Tibial nerve (tissue), 4 donors: ENCODE measurements around the gene DENND1A.

ENCODE experiments used
- CTCF ChIP-seq, 5 experiments: fragments of 200-600 bp in 3 of 5; fragments of 450-650 bp in 2 of 5; sonication (generic) in 3 of 5; IDR thresholded peaks; one replicate each; pipeline ENCODE4 v1.5.1; 2016 to 2019; ENCODE audit warnings: antibody characterized with exemption in 5 of 5, mild to moderate bottlenecking in 3 of 5, moderate library complexity in 2 of 5
- EP300 ChIP-seq, 2 donors: sonication (generic); formaldehyde crosslinking; IDR thresholded peaks; one replicate each; pipeline ENCODE4 v1.6.1; 2017; ENCODE audit warnings: antibody characterized with exemption in 2 of 2, mild to moderate bottlenecking in 1 of 2
- POLR2A ChIP-seq, 2 donors: fragments of 450-650 bp; IDR thresholded peaks; one replicate each; pipeline ENCODE4 v1.6.1; 2017; ENCODE audit warnings: antibody characterized with exemption in 2 of 2, mild to moderate bottlenecking in 2 of 2, moderate library complexity in 2 of 2

GRCh38 chr9:123401879-123402513 is 527.9 kb downstream of the DENND1A start:
- TF ChIP-seq CTCF (IDR thresholded peaks at IDR 0.05): peak; percentile 37 to 69 (median 65)
- no peak for TF ChIP-seq POLR2A (IDR thresholded peaks at IDR 0.05)
- no peak for TF ChIP-seq EP300 (IDR thresholded peaks at IDR 0.05)
